K562 (cell line): ENCODE measurements around the gene OCEL1. TPM values are rescaled to one million over a fixed set of nuclear protein-coding genes. Genes with fewer than 3 reads are reported as not detected.

Experiments used
- CHCHD3 ChIP-seq: fragments of 250-450 bp; sonication (Bioruptor Pico); IDR thresholded peaks from 2 replicates; pipeline ENCODE4 v2.1.2; 2022; ENCODE audit warnings: mild to moderate bottlenecking
- DLX4 ChIP-seq: fragments of 250-450 bp; sonication (Bioruptor Pico); IDR thresholded peaks from 2 replicates; pipeline ENCODE4 v1.6.1; 2021; ENCODE audit warnings: mild to moderate bottlenecking
- GATA2 ChIP-seq: sonication (generic); formaldehyde crosslinking; IDR thresholded peaks from 2 replicates; pipeline ENCODE4 v1.4.0; 2020; ENCODE audit warnings: mild to moderate bottlenecking, missing genetic modification reagents
- MBD2 ChIP-seq: sonication (generic); IDR thresholded peaks from 2 replicates; pipeline ENCODE4 v1.6.1; 2016; ENCODE audit warnings: low read depth, borderline replicate concordance
- PATZ1 ChIP-seq: fragments of 250-450 bp; sonication (Bioruptor Pico); IDR thresholded peaks from 2 replicates; pipeline ENCODE4 v1.5.0; 2020; ENCODE audit warnings: mild to moderate bottlenecking, borderline replicate concordance
- RBM17 ChIP-seq: fragments of 200-400 bp; formaldehyde crosslinking; IDR thresholded peaks from 2 replicates; pipeline ENCODE4 v1.6.1; 2017; ENCODE audit warnings: low read depth, mild to moderate bottlenecking, low read length, borderline replicate concordance
- RNF219 ChIP-seq: fragments of 250-450 bp; sonication (Bioruptor Pico); IDR thresholded peaks from 2 replicates; pipeline ENCODE4 v1.5.0; 2022; ENCODE audit warnings: mild to moderate bottlenecking
- SRSF7 ChIP-seq: fragments of 200-400 bp; formaldehyde crosslinking; optimal IDR thresholded peaks from 2 replicates; pipeline ENCODE3; 2017; ENCODE audit warnings: mild to moderate bottlenecking, low read depth, low read length
- ZBTB40 ChIP-seq, 2 experiments: fragments of 450-650 bp in 1 of 2; sonication (generic) in 1 of 2; formaldehyde crosslinking in 1 of 2; IDR thresholded peaks; 2 replicates each; pipeline versions ENCODE4 v1.7.1 to v1.9.0; 2016 to 2022; ENCODE audit warnings: inconsistent platforms in 1 of 2, mild to moderate bottlenecking in 1 of 2, missing genetic modification reagents in 1 of 2
- polyA plus RNA-seq, 8 experiments: library from polyadenylated mRNA; depleted of rRNA in 4 of 8; stranded (reverse) in 5 of 8; unstranded in 3 of 8; fragments of >200 nt; fragmentation: Nextera tagmentation in 2 of 8; fragmentation: Illumina TruSeq in 1 of 8; extraction: Ambion mirVana in 2 of 8; extraction: Trizol in 1 of 8; gene quantifications; 2 replicates each; pipeline versions ENCODE4 v1.2.1 to v1.2.3, GENCODE V29; 2011 to 2014; ENCODE audit warnings: inconsistent platforms in 1 of 8, missing spikeins in 1 of 8
- total RNA-seq, 7 experiments: library from RNA; depleted of rRNA in 6 of 7; stranded (reverse); fragments of >200 nt in 6 of 7; fragmentation: Illumina TruSeq in 2 of 7; extraction: Trizol in 2 of 7; gene quantifications; 2 replicates each; pipeline versions ENCODE4 v1.2.1 to v1.2.3, GENCODE V29; 2011 to 2021; ENCODE audit warnings: low replicate concordance in 1 of 7
- TF ChIP-seq, protein P1 (sequence below): fragments of 450-650 bp; IDR thresholded peaks from 2 replicates; pipeline ENCODE4 v1.6.1; 2014; ENCODE audit warnings: low read depth, mild to moderate bottlenecking, moderate library complexity, borderline replicate concordance

Gene OCEL1
- total and polyA plus RNA-seq, 9 of the 15 experiments (the other 6 are each of a cell fraction or from before 2014, with no cell fraction given), result 8.0 to 38.0 (median 12.4) TPM

- peak; percentile 95 for TF ChIP-seq ZBTB40 (IDR thresholded peaks at IDR 0.05)
- no peak for TF ChIP-seq ZBTB40 (CRISPR knock-in tag; IDR thresholded peaks at IDR 0.05)
- no peak for TF ChIP-seq GATA2 (CRISPR knock-in tag)
- TF ChIP-seq RNF219 (CRISPR knock-in tag), result no peak
- TF ChIP-seq, protein P1, sequence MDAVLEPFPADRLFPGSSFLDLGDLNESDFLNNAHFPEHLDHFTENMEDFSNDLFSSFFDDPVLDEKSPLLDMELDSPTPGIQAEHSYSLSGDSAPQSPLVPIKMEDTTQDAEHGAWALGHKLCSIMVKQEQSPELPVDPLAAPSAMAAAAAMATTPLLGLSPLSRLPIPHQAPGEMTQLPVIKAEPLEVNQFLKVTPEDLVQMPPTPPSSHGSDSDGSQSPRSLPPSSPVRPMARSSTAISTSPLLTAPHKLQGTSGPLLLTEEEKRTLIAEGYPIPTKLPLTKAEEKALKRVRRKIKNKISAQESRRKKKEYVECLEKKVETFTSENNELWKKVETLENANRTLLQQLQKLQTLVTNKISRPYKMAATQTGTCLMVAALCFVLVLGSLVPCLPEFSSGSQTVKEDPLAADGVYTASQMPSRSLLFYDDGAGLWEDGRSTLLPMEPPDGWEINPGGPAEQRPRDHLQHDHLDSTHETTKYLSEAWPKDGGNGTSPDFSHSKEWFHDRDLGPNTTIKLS, result peak; percentile 82; the same call in 1 of the 2 replicates
- no peak for TF ChIP-seq RBM17
- no peak for TF ChIP-seq DLX4 (CRISPR knock-in tag)
- peak; percentile 98 for TF ChIP-seq MBD2
- no peak; the same call in 1 of the 2 replicates for TF ChIP-seq CHCHD3 (CRISPR knock-in tag)
- no peak for TF ChIP-seq PATZ1 (CRISPR knock-in tag)
- no peak for TF ChIP-seq SRSF7
Measured at GRCh38 chr19:17266975-17267788, 41.2 kb downstream of the OCEL1 start, which contains the start of gene BABAM1 (continued).
